Mucosa of descending colon (tissue), 3 donors: ENCODE data around the gene LPGAT1. TPM values are rescaled to one million over a fixed set of nuclear protein-coding genes. Genes with fewer than 3 reads are reported as not detected.

ENCODE experiments used
- ATAC-seq: fragments of 200-7000 bp; cut with Tn5 transposase; one replicate; pipeline ENCODE4 v1.9.1; 2020; ENCODE audit warnings: mild to moderate bottlenecking, moderate library complexity
- DNase-seq, 3 donors: peaks; one replicate each; pipeline ENCODE4 v3.0.0-alpha.2; 2020
- H3K36me3 ChIP-seq: fragments of 200-600 bp; one replicate; pipeline ENCODE4 v1.8.0; 2021; ENCODE audit warnings: low read depth, mild to moderate bottlenecking
- H3K4me1 ChIP-seq: fragments of 200-600 bp; one replicate; pipeline ENCODE4 v1.8.0; 2021; ENCODE audit warnings: low read depth, mild to moderate bottlenecking
- H3K4me3 ChIP-seq: fragments of 200-600 bp; one replicate; pipeline ENCODE4 v1.8.0; 2021; ENCODE audit warnings: mild to moderate bottlenecking
- H3K9me3 ChIP-seq: fragments of 200-600 bp; one replicate; pipeline ENCODE4 v1.8.0; 2021; ENCODE audit warnings: mild to moderate bottlenecking
- intact Hi-C, 2 donors: fragments of 100-400 bp; cut with DNase I in 1 of 2; cut with micrococcal nuclease in 1 of 2; formaldehyde crosslinking; loops; one replicate each; pipeline versions ENCODE4 v1.11.0 to v1.11.1; 2022; cut with DNase I, micrococcal nuclease
- total RNA-seq, 3 donors: library from RNA; stranded (reverse); fragmentation: NEBNext Ultra II Directional in 2 of 3; extraction: Animal tissue kit (Norgen Biotek cat#: 25700) in 2 of 3; gene quantifications; one replicate each; pipeline versions ENCODE4 v1.2.1 to v1.2.4, GENCODE V29; 2021 to 2023
- TF ChIP-seq, protein P1 (sequence below): fragments of 200-600 bp; IDR thresholded peaks from one replicate; pipeline ENCODE4 v1.8.0; 2022; ENCODE audit warnings: antibody characterized with exemption, mild to moderate bottlenecking
- donor health status: DM: no; HTN: no; CAD: no; lungs with moderate emphysema.
- donor health status: DM: no; HTN: no; CAD: no.
- donor health status: DM: no; HTN: yes; CAD: no.

LPGAT1 gene
- total RNA-seq, 3 donors from 2014 or later, result 27.5 to 42.1 (median 34.2) TPM

DNA sequence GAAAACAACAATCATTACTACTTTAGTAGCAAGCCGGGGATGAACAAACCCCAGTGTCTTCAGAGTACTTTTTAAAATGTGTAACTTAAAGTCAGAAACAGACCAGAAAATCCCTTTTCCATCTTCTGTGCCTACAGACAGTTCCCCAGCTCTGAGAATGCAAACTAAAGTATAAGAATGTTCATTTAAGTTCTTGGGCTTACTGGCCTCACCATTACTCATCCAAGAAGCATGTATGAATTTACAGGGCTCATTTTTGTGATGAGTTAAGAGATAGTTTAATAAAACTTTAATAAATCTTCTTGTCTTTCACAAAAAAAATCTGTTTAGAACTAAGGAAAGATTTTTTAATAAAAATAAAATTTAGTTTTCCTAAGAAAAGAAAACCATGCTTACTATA lies 4.6 kb downstream of the LPGAT1 start:
- TF ChIP-seq, protein P1, sequence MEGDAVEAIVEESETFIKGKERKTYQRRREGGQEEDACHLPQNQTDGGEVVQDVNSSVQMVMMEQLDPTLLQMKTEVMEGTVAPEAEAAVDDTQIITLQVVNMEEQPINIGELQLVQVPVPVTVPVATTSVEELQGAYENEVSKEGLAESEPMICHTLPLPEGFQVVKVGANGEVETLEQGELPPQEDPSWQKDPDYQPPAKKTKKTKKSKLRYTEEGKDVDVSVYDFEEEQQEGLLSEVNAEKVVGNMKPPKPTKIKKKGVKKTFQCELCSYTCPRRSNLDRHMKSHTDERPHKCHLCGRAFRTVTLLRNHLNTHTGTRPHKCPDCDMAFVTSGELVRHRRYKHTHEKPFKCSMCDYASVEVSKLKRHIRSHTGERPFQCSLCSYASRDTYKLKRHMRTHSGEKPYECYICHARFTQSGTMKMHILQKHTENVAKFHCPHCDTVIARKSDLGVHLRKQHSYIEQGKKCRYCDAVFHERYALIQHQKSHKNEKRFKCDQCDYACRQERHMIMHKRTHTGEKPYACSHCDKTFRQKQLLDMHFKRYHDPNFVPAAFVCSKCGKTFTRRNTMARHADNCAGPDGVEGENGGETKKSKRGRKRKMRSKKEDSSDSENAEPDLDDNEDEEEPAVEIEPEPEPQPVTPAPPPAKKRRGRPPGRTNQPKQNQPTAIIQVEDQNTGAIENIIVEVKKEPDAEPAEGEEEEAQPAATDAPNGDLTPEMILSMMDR, result no peak
- no peak for DNase-seq
- H3K36me3 ChIP-seq, result no peaks in the 10 kb centered on the region
- H3K4me3 ChIP-seq, result no peak overlapping the region
- peaks cover 6% of the 10 kb centered on the region for H3K4me1 ChIP-seq
- ATAC-seq, result no peak
- no peaks in the 10 kb centered on the region for H3K9me3 ChIP-seq
- intact Hi-C loops, result no loop called here

DNA sequence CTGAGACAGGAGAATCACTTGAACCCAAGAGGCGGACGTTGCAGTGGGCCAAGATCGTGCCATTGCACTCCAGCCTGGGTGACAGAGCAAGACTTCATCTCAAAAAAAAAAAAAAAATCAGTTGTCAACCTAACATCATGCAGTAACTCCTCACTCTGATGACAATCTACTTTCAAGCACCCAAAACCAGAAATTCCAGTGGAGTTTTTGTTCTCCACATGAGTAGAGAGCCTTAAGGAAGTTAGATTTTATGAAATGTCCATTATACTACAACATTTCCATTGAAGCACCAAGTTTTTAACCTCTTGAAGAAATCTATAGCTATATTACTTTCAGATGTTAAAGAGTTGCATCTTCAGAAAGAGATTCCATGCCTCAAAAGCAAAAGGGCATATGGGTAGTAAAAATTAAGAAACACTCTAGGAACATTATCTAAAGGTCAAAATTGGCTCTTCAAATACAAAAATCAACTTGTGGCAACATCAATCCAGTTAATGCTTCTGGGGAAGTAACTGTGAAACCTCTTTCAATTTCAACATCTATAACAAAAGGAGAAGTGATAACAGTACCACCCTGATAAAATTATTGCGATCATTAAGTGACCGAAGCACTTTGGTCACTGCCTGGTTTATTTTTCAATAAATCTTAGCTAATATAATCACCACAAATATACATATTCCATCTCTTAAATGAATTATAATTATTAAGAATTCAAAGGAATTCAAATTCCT lies 7.7 kb downstream of the LPGAT1 start:
- ATAC-seq (no peak), DNase-seq (no peak)
- TF ChIP-seq, protein P1, result no peak
- Histone ChIP-seq H3K4me1 (no peaks in the 10 kb centered on the region), H3K4me3 (no peak overlapping the region), H3K36me3 (no peaks in the 10 kb centered on the region), H3K9me3 (no peaks in the 10 kb centered on the region)
- intact Hi-C loops, result no loop called here

DNA sequence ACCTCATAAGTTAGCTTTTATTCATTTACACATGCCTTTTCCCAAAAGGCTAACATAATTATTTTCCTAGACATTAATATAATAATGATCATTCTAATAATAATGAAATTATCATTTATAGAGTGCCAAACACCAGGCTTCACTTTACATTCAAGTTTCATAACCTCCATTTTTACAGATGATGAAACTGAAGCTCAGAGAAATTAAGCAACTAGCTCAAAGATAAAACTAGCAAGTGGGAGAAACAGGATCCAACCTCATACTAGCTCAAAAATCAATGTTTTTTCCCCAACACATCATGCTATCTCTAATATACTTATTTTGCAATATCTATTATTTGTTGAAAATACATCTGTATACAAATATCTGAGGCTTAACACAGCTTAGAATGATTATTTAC lies 14.0 kb downstream of the LPGAT1 start:
- Histone ChIP-seq H3K9me3 (no peaks in the 10 kb centered on the region), H3K36me3 (no peaks in the 10 kb centered on the region), H3K4me1 (no peaks in the 10 kb centered on the region), H3K4me3 (no peak overlapping the region)
- no peak for DNase-seq
- intact Hi-C loops, result no loop called here
- ATAC-seq, result no peak
- TF ChIP-seq, protein P1, result no peak

DNA sequence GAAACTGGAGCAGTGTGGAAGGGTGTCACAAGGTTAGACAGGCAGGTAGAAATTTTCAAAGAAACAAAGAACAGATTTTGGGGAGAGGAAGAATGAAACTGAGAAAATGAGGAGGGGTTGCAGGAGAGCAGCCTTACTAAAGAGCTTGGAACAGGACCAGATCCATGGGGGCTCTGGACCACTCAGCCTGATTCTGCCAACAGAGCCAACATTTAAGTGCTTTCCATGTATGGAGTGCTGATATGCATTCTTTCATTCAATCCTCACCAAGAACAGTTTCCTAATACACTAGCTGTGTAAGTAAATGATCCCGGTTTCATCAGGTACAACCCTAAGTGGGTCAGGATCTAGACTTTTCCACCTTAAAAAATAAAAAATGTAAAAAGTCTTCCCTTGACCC lies 16.2 kb downstream of the LPGAT1 start:
- Histone ChIP-seq H3K36me3 (no peaks in the 10 kb centered on the region), H3K9me3 (no peaks in the 10 kb centered on the region), H3K4me3 (no peak overlapping the region), H3K4me1 (no peaks in the 10 kb centered on the region)
- DNase-seq (no peak), ATAC-seq (no peak)
- intact Hi-C loops, result no loop called here
- TF ChIP-seq, protein P1, result no peak

DNA sequence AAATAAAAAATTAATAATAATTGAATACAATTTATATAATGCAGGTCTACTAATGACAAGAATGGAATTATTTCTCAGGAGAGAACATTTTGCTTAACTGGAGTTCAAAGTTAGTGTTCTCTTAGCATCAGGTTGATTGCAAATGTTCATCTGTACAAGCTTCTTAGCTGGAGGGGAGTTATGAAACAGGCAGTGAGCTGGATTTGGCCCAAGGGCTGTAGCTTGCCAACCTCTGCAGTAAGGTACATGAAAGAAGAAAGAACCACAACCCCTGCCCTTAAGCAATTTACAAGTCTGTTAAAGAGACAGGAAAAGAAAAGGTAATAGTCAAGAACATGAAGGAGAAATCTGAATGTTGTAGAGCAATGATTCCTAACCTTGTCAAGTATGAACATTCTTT lies 17.0 kb downstream of the LPGAT1 start:
- Histone ChIP-seq H3K9me3 (no peaks in the 10 kb centered on the region), H3K4me1 (no peaks in the 10 kb centered on the region), H3K4me3 (no peak overlapping the region), H3K36me3 (no peaks in the 10 kb centered on the region)
- intact Hi-C loops, result no loop called here
- DNase-seq (no peak), ATAC-seq (no peak)
- TF ChIP-seq, protein P1, result no peak

DNA sequence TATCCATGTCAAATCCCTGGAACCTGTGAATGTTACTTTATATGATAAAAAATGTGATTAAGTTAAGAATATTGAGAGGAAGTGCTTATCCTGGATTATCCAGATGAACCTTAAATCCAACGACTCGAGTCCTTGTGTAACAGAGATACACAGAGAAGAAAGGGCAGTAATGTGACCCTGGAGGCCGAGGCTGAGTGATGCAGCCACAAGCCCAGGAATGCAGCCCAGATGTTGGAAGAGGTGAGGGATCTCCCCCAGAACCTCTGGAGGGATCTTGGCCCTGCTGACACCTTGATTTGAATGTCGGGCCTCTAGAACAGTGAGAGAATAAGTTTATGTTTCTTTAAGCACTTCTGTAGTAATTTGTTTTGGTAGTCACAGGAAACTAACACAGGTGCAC lies 18.0 kb downstream of the LPGAT1 start:
- no peak overlapping the region for H3K4me3 ChIP-seq
- H3K4me1 ChIP-seq, result no peaks in the 10 kb centered on the region
- ATAC-seq (no peak), DNase-seq (no peak)
- TF ChIP-seq, protein P1, result no peak
- intact Hi-C loops, result no loop called here
- H3K9me3 ChIP-seq, result no peaks in the 10 kb centered on the region
- no peaks in the 10 kb centered on the region for H3K36me3 ChIP-seq
